Prostate gland (tissue), 2 donors: ENCODE results near the gene CDK11A. TPM values are rescaled to one million over a fixed set of nuclear protein-coding genes. Genes with fewer than 3 reads are reported as not detected.

Source experiments
- DNase-seq: peaks from one replicate; pipeline ENCODE4 v3.0.0-alpha.2; 2019; ENCODE audit warnings: low spot score
- H3K27ac ChIP-seq, 2 donors: fragments of 200-600 bp; sonication (generic); 2 replicates each; pipeline ENCODE4 v1.5.1; 2017 to 2019
- H3K27me3 ChIP-seq: fragments of 200-600 bp; sonication (generic); replicated peaks from 2 replicates; pipeline ENCODE4 v1.5.1; 2019; ENCODE audit not compliant: insufficient read depth
- H3K36me3 ChIP-seq, 2 donors: fragments of 200-600 bp; sonication (generic); 1 replicate in 1 of 2; 2 replicates in 1 of 2; pipeline versions ENCODE4 v1.5.1 to v1.8.1; 2017 to 2019
- H3K4me1 ChIP-seq: fragments of 200-600 bp; sonication (generic); replicated peaks from 2 replicates; pipeline ENCODE4 v1.5.1; 2019
- H3K4me3 ChIP-seq, 2 donors: fragments of 200-600 bp; sonication (generic); 2 replicates each; pipeline ENCODE4 v1.5.1; 2017 to 2019
- H3K9me3 ChIP-seq: fragments of 200-600 bp; sonication (generic); 2 replicates; pipeline ENCODE4 v1.5.1; 2017
- POLR2A ChIP-seq: fragments of 450-650 bp; IDR thresholded peaks from one replicate; pipeline ENCODE4 v1.6.1; 2016; ENCODE audit warnings: antibody characterized with exemption, mild to moderate bottlenecking
- POLR2AphosphoS5 ChIP-seq: sonication (generic); formaldehyde crosslinking; IDR thresholded peaks from one replicate; pipeline ENCODE4 v1.6.1; 2017; ENCODE audit warnings: antibody characterized with exemption
- WGBS: methylation state at CpG from one replicate; pipeline ENCODE4 v1.1.5; 2018; 5-methylcytosine and 5-hydroxymethylcytosine counted together
- intact Hi-C: fragments of 100-400 bp; cut with DNase I; formaldehyde crosslinking; loops from one replicate; pipeline ENCODE4 v1.14.2; 2022
- total RNA-seq, 2 donors: library from RNA; depleted of rRNA; stranded (reverse); fragments of >200 nt; gene quantifications; one replicate each; pipeline ENCODE4 v1.1.0, GENCODE V29; 2016
- TF ChIP-seq, protein P1 (sequence below), 4 experiments: fragments of 200-600 bp in 2 of 4; fragments of 450-650 bp in 2 of 4; sonication (generic) in 2 of 4; IDR thresholded peaks; 1 replicate in 3 of 4; 2 replicates in 1 of 4; pipeline ENCODE4 v1.5.1; 2016 to 2019; ENCODE audit warnings: antibody characterized with exemption in 4 of 4, mild to moderate bottlenecking in 2 of 4, moderate library complexity in 2 of 4

The CDK11A gene
- total RNA-seq, 2 donors from 2014 or later: 31.1 to 47.4 TPM

DNA sequence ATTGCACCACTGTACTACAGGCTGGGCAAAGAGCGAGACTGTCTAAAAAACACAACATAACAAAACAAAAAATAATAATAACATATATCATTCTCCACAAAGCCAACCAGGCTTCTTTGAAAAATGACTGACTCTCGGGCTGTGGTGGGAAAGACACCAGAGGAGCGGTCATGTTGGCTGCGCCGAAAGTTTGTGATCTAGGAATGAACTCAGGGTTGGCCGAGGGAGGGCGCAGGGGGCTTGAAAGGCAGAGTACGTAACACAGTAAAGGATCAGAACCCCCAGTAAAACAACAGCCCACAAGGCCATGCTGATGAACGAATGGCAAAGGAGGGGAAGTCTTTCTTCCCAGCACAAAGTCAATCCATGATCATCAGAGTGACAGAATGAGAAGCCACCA is 36.3 kb downstream of the CDK11A start:
- TF ChIP-seq, protein P1, sequence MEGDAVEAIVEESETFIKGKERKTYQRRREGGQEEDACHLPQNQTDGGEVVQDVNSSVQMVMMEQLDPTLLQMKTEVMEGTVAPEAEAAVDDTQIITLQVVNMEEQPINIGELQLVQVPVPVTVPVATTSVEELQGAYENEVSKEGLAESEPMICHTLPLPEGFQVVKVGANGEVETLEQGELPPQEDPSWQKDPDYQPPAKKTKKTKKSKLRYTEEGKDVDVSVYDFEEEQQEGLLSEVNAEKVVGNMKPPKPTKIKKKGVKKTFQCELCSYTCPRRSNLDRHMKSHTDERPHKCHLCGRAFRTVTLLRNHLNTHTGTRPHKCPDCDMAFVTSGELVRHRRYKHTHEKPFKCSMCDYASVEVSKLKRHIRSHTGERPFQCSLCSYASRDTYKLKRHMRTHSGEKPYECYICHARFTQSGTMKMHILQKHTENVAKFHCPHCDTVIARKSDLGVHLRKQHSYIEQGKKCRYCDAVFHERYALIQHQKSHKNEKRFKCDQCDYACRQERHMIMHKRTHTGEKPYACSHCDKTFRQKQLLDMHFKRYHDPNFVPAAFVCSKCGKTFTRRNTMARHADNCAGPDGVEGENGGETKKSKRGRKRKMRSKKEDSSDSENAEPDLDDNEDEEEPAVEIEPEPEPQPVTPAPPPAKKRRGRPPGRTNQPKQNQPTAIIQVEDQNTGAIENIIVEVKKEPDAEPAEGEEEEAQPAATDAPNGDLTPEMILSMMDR (IDR thresholded peaks at IDR 0.05): no peak
- TF ChIP-seq POLR2AphosphoS5 (no peak), POLR2A (no peak)
- intact Hi-C loops: no loop called here
- Histone ChIP-seq H3K4me3 (no peak overlapping the region), H3K27me3 (no peaks in the 10 kb centered on the region), H3K4me1 (no peaks in the 10 kb centered on the region), H3K27ac (no peak overlapping the region), H3K9me3 (no peaks in the 10 kb centered on the region), H3K36me3 (no peaks in the 10 kb centered on the region)
- no peak for DNase-seq
- 89% methylated on average over 9 of the region's 9 CpGs for whole genome bisulfite sequencing

DNA sequence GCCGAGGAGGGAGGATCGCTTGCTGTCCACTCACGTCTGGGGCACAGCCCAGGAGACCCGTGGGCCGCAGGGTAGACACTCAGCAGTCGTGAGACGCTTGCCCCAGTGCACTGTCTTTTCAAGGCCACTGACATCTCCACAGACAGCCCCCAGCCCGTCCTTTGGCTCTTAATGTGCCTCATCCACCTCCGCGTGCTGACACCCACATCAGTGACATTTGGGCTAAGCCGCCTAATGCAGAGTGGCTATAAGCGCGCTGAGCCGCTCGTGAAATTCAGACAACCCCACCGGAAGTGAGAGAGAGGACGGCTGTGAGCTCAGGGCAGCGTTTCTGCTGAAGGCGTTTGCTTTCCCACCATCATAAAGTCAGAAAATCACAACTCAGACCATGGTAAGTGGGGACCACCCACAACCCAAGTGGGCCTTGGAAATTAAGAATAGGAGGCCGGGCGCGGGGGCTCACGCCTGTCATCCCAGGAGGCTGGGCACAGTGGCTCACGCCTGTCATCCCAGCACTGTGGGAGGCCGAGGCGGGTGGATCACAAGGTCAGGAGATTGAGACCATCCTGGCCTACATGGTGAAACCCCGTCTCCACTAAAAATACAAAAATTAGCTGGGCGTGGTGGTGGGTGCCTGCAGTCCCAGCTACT is 40.0 kb downstream of the CDK11A start:
- Histone ChIP-seq H3K27ac (no peak overlapping the region), H3K4me1 (no peaks in the 10 kb centered on the region), H3K4me3 (no peak overlapping the region), H3K9me3 (no peaks in the 10 kb centered on the region), H3K27me3 (no peaks in the 10 kb centered on the region), H3K36me3 (no peaks in the 10 kb centered on the region)
- WGBS: 83% methylated on average over 28 of the region's 28 CpGs
- DNase-seq: no peak
- intact Hi-C loops: no loop called here
- TF ChIP-seq POLR2AphosphoS5 (no peak), POLR2A (no peak)
- TF ChIP-seq, protein P1 (IDR thresholded peaks at IDR 0.05): no peak

DNA sequence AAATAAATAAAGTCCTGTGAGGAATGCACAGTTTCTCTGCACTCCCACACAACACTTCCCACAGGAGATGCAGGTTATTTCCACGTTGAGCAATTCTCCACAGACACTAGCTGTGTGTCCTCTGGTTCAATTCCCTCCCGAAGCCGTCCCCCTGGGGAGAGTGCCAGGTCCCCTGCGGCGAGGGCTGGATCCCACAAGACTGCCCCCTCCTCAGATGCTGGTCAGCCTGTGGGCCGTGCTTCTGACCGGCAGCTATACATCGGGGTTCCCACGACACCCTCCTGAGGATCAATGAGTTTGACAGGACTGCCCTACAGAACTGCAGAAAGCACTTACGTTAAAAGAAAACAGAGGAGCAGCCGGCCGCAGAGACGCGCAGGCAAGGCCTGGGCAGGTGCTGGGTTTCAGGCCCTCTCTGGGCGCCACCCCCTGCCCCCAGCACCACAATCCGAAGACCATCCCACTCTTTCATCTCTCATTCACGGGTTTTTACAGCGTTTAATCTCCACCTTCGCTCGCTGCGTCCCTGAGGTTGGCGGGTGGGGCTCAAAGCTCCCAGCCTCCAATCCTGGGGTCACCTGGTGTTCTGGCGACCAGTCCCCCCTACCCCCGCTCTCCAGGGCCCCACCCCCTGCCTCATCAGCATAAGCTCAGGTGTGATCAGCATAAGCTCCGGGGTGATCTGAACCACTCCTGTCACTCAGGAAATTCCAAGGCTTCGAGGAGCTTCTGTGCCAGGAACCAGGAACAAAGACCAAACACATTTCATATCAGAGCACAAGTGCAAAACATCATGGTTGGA is 40.9 kb downstream of the CDK11A start:
- Histone ChIP-seq H3K27me3 (no peaks in the 10 kb centered on the region), H3K9me3 (no peaks in the 10 kb centered on the region), H3K4me1 (no peaks in the 10 kb centered on the region), H3K27ac (no peak overlapping the region), H3K4me3 (no peak overlapping the region), H3K36me3 (no peaks in the 10 kb centered on the region)
- no peak for TF ChIP-seq POLR2A
- TF ChIP-seq, protein P1 (IDR thresholded peaks at IDR 0.05): no peak
- TF ChIP-seq POLR2AphosphoS5: no peak
- WGBS: 58% methylated on average over 26 of the region's 26 CpGs
- no peak for DNase-seq
- intact Hi-C loops: no loop called here

DNA sequence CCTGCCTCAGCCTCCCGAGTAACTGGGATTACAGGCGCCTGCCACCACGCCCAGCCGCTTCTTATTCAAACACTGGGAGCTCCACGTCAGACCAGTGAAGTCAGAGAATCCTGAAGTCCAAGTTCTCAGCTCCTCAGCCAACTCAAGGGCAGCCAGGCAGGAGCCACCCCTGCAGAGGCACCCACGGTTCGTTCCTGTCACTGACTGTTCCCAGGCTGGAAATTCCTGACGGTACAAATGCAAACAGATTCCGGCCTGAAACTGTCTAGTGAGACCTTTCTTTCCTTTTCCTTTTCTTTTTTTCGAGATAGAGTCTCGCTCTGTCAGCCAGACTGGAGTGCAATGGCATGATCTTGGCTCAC is 43.3 kb downstream of the CDK11A start:
- Histone ChIP-seq H3K4me3 (no peak overlapping the region), H3K27me3 (no peaks in the 10 kb centered on the region), H3K9me3 (no peaks in the 10 kb centered on the region), H3K4me1 (no peaks in the 10 kb centered on the region), H3K27ac (no peak overlapping the region), H3K36me3 (no peaks in the 10 kb centered on the region)
- no peak for DNase-seq
- 55% methylated on average over 11 of the region's 11 CpGs for WGBS
- intact Hi-C loops: no loop called here
- no peak for TF ChIP-seq POLR2A
- TF ChIP-seq, protein P1 (IDR thresholded peaks at IDR 0.05): no peak
- no peak for TF ChIP-seq POLR2AphosphoS5
